IPS-15b (cell line): ENCODE results near the gene SCN4B.

Source experiments
- H3K27me3 ChIP-seq: one replicate; pipeline ENCODE4 v1.6.1; 2013; ENCODE audit warnings: low read length; ENCODE audit not compliant: control insufficient read depth, insufficient read depth
- H3K36me3 ChIP-seq: one replicate; pipeline ENCODE4 v1.6.1; 2013; ENCODE audit warnings: low read length; ENCODE audit not compliant: control insufficient read depth, insufficient read depth
- H3K4me1 ChIP-seq: one replicate; pipeline ENCODE4 v1.6.1; 2013; ENCODE audit warnings: mild to moderate bottlenecking, low read length; ENCODE audit not compliant: control insufficient read depth, insufficient read depth
- H3K4me3 ChIP-seq: one replicate; pipeline ENCODE4 v1.5.1; 2013; ENCODE audit warnings: low read depth, low read length
- H3K9ac ChIP-seq: one replicate; pipeline ENCODE4 v1.6.1; 2013; ENCODE audit warnings: low read depth, mild to moderate bottlenecking, low read length
- H3K9me3 ChIP-seq: one replicate; pipeline ENCODE4 v1.6.1; 2013; ENCODE audit warnings: mild to moderate bottlenecking, low read length; ENCODE audit not compliant: control insufficient read depth, insufficient read depth

Gene SCN4B

DNA sequence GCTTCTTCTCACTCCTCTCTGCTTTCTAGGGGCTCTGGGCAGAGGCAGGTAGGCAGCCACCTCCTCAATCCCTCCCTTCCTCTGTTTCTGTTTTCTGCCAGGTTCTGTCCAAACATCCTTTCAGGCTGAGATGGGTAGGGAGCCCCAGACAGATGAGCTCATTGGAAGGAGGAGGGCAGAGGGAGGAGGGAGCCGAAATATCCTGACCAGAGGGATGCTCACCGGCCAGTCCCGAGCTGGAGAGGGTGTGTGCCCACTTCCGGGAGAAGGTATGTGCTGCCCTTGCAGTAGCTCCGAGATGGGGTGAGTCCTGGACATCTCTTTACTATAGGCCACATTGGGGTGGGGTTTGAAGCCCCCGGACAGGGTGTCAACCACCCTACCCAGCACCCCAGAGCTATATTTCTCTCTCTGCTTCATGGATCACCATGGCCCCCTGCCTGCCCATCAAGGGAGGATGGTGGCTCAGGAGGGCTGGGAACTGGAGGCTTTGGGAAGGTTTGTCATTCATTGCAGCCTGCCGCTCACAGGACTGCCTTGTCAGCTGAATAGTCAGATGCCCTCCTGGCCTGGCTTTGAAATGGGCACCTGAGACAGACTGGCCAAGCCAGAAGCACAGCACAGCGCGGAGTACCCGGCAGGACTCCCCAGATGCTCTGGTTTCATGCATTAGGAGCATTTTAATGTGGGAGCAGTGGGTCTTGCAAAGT is 4.7 kb upstream of the SCN4B start:
- no peak overlapping the region for H3K9ac ChIP-seq
- H3K27me3 ChIP-seq, result peaks cover 93% of the 10 kb centered on the region
- no peaks in the 10 kb centered on the region for H3K36me3 ChIP-seq
- no peaks in the 10 kb centered on the region for H3K9me3 ChIP-seq
- H3K4me1 ChIP-seq, result peaks cover 33% of the 10 kb centered on the region
- H3K4me3 ChIP-seq, result peak overlapping the region; percentile 40

- no peak overlapping the region for H3K9ac ChIP-seq
- H3K9me3 ChIP-seq, result no peaks in the 10 kb centered on the region
- peak overlapping the region; percentile 40 for H3K4me3 ChIP-seq
- H3K4me1 ChIP-seq, result peaks cover 33% of the 10 kb centered on the region
- peaks cover 92% of the 10 kb centered on the region for H3K27me3 ChIP-seq
- no peaks in the 10 kb centered on the region for H3K36me3 ChIP-seq
These were observed 4.0 kb upstream of the SCN4B start for GRCh38 chr11:118156531-118157185.

GRCh38 chr11:118155776-118156530 is 3.3 kb upstream of the SCN4B start:
- Histone ChIP-seq H3K9me3 (no peaks in the 10 kb centered on the region), H3K27me3 (peaks cover 93% of the 10 kb centered on the region), H3K4me3 (peak overlapping the region; percentile 40), H3K4me1 (peaks cover 33% of the 10 kb centered on the region), H3K36me3 (no peaks in the 10 kb centered on the region), H3K9ac (no peak overlapping the region)

GRCh38 chr11:118154641-118155040 is 2.0 kb upstream of the SCN4B start:
- Histone ChIP-seq H3K4me3 (peak overlapping the region; percentile 27), H3K9ac (no peak overlapping the region), H3K4me1 (peaks cover 32% of the 10 kb centered on the region), H3K27me3 (peaks cover 93% of the 10 kb centered on the region), H3K36me3 (no peaks in the 10 kb centered on the region), H3K9me3 (no peaks in the 10 kb centered on the region)

DNA sequence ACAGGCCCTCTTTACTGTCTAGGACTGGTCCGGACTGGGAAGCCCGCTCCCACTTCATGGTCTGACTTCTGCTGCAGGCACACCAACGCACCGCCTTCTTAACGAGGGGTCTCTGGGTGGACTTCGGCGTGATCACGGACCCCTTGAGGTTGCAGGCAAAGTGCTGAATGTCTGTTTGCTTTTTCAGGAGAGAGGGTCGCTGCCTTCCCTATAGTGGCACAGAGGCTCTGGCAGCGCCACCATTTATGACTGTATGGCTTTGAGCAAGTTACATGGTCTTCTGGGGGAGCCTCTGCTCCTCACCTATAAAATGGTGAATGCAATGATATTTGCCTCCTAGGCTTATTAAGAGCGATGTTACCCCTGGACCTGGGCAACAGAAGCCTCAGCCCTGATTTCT is 1.4 kb upstream of the SCN4B start:
- Histone ChIP-seq H3K4me1 (peaks cover 32% of the 10 kb centered on the region), H3K4me3 (peak overlapping the region; percentile 80), H3K27me3 (peaks cover 93% of the 10 kb centered on the region), H3K36me3 (no peaks in the 10 kb centered on the region), H3K9ac (no peak overlapping the region), H3K9me3 (no peaks in the 10 kb centered on the region)

GRCh38 chr11:118153516-118153915 is 893 bp upstream of the SCN4B start:
- Histone ChIP-seq H3K4me1 (peaks cover 32% of the 10 kb centered on the region), H3K9ac (no peak overlapping the region), H3K27me3 (peaks cover 93% of the 10 kb centered on the region), H3K4me3 (peak overlapping the region; percentile 80), H3K36me3 (no peaks in the 10 kb centered on the region), H3K9me3 (no peaks in the 10 kb centered on the region)

DNA sequence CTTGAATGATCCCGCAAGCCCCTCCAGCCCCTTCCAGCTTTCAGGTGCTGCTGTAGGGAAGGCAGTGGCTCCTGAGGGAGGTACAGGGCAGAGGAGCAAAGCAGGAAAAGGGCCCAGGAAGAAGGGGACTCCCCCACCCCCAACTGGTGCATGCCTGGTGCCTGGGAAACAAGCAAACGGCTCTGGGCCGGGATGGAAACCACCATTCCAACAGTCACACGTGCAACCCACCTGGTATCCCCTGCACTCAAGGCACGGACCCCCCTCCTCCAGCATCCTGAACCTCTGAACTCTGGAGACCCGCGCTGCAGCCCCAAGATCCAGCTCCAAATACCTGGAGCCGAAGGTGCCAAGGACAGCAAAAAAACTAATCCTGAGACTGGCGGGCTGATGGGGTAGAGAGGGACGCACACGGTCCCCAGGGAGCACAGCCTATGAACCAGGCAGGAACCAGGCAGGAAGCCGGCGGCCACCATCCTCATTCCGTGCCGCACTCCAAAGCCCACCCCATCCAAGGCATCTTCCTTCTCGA is 537 bp downstream of the SCN4B start:
- Histone ChIP-seq H3K4me3 (peak overlapping the region; percentile 80), H3K36me3 (no peaks in the 10 kb centered on the region), H3K4me1 (peaks cover 37% of the 10 kb centered on the region), H3K9me3 (no peaks in the 10 kb centered on the region), H3K9ac (no peak overlapping the region), H3K27me3 (peaks cover 93% of the 10 kb centered on the region)

GRCh38 chr11:118151431-118151830 is 1.2 kb downstream of the SCN4B start:
- Histone ChIP-seq H3K27me3 (peaks cover 93% of the 10 kb centered on the region), H3K9ac (no peak overlapping the region), H3K36me3 (no peaks in the 10 kb centered on the region), H3K9me3 (no peaks in the 10 kb centered on the region), H3K4me3 (peak overlapping the region; percentile 80), H3K4me1 (peaks cover 38% of the 10 kb centered on the region)

GRCh38 chr11:118149493-118149892 is 3.1 kb downstream of the SCN4B start:
- Histone ChIP-seq H3K36me3 (no peaks in the 10 kb centered on the region), H3K9me3 (no peaks in the 10 kb centered on the region), H3K4me1 (peaks cover 21% of the 10 kb centered on the region), H3K9ac (no peak overlapping the region), H3K27me3 (peaks cover 84% of the 10 kb centered on the region), H3K4me3 (no peak overlapping the region)

DNA sequence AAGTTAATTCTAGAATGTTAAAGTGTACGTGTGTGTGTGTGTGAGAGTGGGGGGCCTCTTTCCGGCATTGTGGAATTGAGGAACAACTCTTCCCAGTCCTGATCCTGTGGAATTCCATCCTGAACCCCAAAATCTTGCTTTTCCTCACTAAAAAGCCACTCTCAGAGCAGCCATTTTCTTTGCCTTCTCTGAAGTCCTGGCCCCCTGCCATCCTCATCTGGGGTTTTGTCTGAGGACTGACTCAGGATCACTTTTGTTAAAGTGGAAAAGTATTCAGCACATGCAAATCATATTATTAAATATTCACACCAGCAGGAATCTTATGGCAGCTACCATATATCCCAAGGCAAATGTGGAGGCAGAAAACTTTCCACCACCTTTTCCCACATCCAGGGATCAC is 3.8 kb downstream of the SCN4B start:
- Histone ChIP-seq H3K36me3 (no peaks in the 10 kb centered on the region), H3K4me3 (no peak overlapping the region), H3K9me3 (no peaks in the 10 kb centered on the region), H3K9ac (no peak overlapping the region), H3K4me1 (peaks cover 15% of the 10 kb centered on the region), H3K27me3 (peaks cover 84% of the 10 kb centered on the region)

DNA sequence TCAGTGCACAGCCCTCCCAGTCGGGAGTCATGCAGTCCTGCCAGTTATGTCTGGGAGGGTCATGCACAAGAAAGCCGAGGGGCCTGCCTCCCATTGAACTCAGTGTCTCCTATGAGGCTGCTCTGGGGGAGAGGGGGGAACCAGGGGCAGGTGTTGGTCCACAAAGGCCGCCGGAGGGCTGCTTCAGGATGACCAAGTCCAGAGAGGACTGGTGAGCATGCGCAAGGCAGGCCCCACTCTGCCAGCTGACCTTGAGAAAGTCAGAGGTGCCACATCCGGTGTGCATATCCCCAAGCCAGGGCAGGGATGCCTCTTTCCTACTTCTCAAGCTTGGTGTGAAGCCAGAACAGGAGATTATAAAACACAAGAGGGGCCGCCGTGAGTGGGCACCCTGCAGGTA is 4.4 kb downstream of the SCN4B start:
- no peak overlapping the region for H3K4me3 ChIP-seq
- peaks cover 85% of the 10 kb centered on the region for H3K27me3 ChIP-seq
- no peak overlapping the region for H3K9ac ChIP-seq

More for the DNA sequence above, 4.4 kb downstream of the SCN4B start:
- H3K36me3 ChIP-seq, result no peaks in the 10 kb centered on the region
- H3K4me1 ChIP-seq, result peaks cover 12% of the 10 kb centered on the region
- no peaks in the 10 kb centered on the region for H3K9me3 ChIP-seq
